ENCODE results near the gene CHD1L. TPM values are rescaled to one million over a fixed set of nuclear protein-coding genes. Genes with fewer than 3 reads are reported as not detected.
"Not testable (repeated sequence)": the region's sequence is repeated elsewhere in the genome, so short reads cannot be mapped to it uniquely, and the experiment has no call there.

Gene CHD1L
- 26.0 and 43.6 TPM in 2 replicates for total RNA-seq

DNA sequence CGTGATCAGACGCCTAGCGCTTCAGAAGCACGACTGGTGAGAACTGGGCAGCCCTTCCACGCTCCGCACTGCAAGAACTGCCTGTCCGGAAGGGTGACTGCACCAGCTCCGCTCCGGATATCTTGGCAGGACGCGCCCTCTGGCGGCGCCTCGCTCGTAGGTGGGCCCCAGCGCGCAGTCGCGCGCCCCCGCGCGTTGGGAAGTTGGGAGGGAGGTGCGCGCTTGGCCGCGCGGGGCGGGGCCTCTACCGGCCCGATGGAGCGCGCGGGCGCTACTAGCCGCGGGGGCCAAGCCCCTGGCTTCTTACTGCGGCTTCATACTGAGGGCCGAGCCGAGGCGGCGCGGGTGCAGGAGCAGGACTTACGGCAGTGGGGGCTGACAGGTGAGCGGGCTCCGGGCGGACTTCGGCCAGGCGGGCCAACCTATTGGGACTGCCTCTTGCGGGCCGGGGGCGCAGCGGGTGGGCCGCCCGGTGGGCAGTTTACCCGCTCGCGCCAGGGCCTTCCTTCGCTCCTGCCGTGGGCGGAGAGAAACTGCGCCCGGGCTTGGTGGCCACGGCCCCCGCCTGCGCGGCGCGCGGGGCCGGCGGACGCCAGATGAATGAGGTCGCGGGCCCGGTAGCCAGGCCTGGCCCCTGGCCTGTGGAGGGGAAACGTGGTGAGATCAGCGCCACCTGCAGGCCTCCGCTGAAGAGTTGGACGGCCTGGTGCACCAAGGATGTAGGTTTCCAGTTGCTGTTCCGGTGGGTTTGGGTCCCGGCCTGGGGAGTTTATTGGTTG, at the start of gene CHD1L:
CHD1L (plus strand) TSS at position 236 of the 779 bp plus-strand sequence; CDS start at position 256, 20 bp downstream.
- DNase-seq: peak; percentile 98

DNA sequence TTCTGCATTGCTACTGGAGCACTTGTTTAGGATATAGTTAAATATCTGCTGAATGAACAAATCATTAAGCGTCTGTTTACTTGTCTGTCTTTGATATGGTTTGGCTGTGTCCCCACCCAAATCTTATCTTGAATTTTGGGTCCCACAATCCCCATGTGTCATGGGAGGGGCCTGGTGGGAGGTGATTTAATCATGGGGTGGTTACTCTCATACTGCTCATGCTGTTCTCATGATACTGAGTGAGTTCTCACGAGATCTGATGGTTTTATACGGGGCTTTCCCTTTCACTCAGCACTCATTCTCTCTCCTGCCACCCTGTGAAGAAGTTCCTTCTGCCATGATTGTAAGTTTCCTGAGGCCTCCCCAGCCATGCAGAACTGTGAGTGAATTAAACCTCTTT, 45.2 kb upstream of the CHD1L start:
- DNase-seq: not testable (repeated sequence)

DNA sequence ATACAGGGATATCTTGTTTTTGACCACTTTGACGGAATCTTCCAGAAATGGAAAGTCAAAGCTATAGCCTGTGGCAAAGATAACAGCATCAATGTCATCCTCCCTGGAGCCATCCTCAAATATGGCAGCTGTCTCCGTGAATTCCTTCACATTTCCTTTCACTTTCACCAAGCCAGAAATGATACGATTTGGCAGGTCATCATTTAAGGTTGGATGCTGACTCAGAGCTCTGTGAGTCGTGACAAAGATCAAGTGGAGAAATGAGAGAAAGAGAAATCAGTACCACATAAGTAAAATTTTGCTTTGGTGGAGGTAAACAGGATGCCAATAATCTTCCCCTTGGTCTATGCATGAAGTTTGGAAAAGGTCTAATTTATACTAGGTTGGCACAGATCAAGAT, 41.2 kb upstream of the CHD1L start:
- no peak for DNase-seq

DNA sequence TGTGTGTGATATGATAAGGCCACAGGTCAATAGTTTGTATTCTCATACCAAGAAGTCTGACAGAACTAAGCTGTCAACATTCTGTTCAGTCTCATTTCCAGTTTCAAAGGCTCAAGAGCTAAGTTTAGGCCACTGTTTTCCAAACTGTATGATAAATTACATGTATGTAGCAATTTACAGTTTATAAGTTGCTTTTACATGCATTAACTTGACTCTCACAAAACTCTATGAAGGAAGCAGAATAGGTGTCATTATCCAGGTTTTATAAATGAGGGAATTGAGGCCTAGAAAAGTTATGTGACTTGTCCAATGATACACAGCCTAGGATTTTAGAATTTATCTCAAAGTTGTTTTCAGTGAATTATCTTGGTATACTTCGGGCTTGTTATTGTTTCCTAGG, 40.7 kb upstream of the CHD1L start:
- no peak for DNase-seq

DNA sequence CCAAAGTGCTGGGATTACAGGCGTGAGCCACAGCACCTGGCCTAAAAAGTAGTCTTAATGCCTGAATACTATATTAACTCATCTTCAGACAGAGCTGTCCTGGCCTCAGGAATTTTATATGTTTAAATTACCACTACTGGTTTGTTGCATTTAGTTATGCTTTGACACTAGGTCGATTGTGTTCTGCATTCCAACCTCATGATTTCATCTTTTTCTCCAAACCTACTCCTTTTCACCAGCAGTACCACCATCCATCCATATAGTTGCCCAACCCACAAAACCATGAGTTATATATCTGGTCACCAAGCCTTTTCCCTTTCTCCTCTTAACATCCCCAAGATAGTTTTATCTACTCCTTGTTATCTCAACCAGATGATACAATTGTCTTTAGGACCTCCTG, 39.9 kb upstream of the CHD1L start:
- no peak for DNase-seq

DNA sequence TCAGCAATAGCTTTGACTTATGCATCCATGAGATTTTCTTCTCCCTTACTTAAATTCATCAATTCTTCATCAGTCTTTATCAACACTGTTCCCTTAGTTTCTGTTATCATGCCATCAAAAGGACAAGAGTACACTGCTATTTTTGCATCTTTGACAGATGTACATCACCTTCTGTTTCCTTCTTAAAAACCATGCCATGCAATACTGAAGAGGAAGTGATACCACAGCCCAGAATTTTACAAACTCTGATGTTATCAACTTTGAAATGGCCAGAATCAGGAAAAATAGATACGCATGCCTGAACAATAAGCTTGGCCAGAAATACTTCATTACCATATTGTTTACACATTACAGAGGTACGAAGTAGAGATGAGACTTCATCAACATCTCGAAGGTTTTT, 38.4 kb upstream of the CHD1L start:
- DNase-seq: no peak

DNA sequence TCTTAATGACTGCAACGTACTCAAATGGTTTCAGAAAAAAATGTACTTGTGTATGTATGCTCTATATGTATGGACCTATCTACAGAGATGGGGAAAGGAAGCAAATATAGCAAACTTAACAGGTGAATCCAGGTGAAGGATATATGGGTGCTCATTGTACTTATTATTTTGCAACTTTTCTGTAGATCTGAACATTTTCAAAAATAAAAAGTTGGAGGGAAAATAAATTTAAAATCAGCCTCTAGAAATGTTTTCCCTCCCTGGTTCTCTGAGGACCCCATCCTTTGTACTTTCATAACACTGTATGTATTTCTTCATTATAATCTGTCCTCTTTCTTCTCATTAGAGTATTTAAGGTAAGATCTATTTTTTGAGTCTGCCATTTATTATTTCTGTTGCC, 35.3 kb upstream of the CHD1L start:
- DNase-seq: no peak

DNA sequence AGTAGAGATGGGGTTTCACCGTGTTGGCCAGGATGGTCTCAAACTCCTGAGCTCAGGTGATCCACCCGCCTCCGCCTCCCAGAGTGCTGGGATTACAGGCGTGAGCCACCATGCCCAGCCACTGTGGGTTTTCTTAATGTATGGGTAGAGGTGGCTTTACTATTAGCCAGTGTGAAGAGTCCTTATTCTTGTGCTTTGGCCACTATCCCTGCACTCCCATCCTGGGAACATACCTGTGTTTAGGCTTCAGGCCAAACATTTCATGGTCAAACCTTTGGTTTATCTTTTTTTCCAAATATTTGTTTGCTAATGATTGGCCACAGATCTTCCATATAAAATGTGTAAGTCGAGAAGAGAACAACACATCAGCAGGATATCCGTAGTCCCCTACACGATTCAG, 33.9 kb upstream of the CHD1L start:
- DNase-seq: no peak

DNA sequence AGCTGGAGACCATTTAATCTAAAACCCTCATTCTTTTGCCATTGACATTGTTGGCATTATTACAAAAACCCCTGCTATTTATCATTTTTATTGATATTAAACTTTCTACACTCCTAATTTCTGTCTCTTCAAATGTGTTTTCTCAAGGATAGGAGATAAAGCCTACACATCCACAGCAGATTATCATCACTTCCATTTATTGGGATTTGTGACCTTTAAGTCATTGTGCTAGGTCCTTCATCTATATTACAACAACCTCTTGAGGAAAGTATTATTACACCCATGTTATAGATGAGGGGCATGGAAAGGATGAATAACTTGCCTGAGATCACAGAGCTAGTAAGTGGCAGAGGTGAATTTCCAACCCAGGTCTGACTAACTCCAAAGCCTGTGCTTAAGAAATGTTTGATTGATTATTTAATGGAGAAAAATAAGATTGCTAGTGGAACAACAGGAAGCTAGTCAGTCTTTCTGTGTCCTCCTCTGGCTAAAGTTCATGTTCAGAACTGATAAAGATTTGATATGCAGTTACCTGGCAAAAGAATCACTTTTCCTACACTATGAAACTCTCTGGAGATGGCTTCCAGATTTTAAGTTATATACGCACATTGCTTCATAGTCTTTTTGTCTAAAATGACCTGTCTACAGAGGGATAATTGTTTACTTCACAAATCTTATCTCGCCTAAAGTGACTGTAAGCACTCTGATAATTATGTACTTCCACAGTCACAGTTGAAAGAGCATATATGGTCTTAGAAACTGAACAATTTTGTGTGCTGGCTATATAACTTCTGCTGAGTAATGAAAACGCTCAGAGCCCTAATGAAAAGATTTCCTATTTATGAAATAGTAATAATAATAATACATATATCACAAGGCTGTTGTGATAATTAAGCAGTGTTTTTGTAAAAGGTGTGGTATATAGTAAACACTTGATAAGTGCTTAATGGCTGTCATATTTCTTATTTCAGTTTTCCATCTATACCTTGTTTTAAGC, 32.4 kb upstream of the CHD1L start:
- DNase-seq: no peak

DNA sequence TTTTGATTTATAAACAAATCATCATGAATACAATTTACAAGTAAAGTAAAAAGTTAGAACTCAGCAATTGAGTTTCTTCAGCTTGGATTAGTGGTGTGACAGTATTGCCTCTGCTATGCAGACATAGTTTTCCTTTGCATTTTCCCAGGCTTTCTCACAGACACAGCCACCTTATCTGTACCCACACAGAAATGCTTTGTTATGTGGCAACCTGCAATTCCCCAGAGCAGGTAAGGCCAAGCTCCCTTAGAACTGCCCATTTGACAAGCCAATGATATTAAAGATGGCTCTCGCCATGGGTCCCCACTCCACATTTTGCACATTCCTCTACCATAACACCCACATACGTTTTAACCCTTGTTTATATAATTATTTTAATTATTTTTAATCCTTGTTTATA, 31.5 kb upstream of the CHD1L start:
- DNase-seq: no peak

DNA sequence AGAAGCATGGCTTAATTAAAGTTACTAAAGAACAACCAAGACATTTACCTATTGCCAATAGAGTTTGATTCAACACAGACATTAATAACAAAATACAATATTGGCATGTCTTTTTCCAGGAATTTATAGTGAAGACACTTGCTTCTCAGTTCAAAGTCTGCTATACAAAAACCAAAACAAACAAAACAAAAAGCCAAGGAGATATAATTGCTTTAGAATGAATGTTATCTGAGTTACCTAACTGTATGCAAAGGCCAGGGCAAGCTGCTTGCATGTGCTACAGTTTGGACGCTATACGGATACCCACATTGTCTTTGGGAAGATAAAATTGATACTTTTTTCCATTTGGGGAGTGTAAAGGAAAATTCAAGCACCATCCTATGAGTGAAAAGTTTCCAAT, 30.9 kb upstream of the CHD1L start:
- DNase-seq: no peak

DNA sequence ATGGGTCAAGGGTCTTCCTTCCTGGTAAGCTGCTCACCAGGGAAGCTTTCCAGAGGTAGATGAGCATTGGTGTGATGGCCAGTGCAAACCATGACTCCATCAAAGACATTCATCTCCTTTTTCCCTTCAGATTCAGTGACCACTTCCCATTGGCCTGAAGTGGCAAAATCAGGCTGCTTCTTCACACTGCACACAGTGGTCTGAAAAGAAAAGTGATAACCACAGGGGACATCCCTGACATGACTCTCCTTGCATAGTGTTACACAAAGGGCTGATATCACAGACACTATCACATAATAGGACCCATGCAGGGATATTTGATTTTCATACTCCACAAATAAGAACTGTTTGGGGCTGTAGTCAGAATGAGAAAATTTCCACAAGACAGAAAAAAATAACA, 29.2 kb upstream of the CHD1L start:
- DNase-seq: no peak

DNA sequence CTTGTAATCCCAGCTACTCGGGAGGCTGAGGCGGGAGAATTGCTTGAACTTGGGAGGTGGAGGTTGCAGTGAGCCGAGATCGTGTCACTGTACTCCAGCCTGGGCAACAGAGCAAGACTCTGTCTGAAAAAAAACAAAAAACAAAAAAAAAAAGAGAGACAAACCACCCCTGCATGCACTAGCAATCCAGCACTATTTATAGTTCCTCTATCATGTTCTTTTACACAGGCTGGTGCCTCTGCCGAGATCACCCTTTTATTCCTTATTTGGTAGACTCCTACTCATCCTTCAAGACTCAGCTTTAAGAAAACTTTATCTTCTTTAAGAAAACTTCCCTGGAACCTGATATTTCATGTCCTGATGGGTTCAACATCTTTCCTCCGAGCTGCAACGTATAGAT, 28.2 kb upstream of the CHD1L start:
- no peak for DNase-seq

DNA sequence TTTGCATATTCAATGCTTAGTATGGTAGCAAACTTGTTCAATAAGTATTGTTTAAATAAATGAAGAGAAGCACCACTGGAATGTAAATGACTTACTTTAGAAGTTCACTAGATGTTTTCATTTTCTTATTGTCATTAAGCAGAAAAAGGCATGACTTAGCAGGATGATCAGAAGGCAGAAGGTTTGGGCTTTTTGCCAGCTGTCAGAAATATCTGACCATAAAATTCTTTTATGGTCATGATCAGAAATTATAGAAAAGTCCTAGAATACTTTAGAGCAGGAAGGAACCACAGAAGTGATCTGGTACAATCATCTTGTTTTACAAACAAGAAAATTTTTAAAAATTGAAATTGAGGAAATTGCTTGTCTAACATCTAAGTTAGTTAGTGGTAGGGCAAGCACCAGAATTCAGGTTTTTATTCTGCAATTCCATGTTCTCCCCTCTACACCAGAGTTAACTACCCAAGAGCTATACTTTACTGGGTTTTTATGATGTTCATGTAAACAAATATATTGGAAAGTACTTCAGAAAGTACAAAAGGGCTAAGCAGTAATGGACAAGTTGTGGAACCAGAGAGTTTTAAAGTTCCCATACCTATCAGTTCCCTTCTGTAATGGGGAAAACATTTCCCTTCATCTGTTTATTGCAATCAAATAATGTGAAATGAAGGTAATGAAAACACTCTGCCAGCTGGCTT, 27.5 kb upstream of the CHD1L start:
- DNase-seq: no peak

DNA sequence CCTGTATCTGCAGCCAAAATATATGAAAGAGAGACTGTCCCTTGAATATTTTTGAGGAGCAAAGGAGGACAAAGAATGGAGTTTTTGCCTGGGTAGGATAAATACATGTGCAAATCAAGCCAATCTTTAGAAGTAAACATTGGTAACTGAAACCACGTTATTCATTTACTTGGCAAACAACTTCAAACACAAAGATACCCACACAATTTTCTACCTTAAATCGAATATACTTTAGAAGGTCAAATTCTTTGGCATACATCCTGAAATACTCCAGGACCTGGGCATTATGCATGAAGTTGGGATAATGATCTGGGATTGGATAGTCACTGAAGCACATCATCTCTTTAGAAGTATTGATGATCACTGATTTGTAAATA, 27.0 kb upstream of the CHD1L start:
- no peak for DNase-seq

DNA sequence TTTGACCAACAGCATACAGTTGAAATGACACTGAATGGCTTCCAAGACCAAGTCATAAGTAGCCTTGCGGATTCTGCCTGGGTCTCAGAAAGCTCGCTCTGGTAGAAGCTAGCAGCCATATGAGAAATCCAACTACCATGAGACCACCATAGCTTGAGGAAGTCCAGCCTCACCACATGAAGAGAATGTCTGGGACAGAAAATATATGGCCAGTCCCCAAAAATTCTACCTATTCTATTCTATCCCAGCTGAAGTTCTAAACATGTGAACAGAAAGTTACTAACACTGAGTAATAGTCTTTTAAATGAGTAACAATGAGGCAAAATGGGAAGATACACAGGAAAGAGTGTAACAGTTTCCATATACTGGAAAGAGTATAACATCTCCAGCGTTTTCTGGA, 26.4 kb upstream of the CHD1L start:
- no peak for DNase-seq

DNA sequence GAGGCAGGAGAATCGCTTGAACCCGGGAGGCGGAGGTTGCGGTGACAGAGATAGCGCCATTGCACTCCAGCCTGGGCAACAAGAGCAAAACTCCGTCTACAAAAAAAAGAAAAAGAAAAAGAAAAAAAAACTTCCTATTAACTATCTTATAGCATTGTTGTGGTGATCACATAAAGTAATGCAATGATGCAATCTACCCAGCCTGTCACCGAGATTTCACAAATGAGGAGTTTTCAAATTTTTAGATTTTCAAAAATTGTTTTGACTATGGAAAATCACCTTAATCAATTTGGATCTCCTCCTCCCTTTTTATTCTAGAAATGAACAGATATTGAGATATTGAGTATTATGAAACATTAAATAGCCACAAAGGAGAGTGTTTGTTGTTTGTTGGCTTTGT, 25.3 kb upstream of the CHD1L start:
- no peak for DNase-seq

DNA sequence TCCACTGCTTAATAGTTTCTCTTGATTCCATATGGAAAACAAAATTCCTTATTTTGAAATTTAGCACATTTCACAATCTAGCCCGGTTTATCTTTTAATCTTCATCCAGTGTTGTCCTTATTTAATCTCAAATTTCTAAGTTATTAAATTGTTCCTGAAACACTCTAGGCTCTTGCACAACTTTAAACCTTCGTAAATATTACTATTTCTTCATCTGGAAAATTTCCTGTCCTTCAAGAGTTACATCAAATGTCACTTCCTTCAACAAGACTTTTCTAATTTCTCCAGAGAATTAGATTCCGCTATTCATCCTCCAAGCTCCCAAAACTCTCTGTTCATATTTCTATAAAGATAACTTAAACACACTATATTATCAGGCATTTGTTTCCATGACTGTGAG, 23.9 kb upstream of the CHD1L start:
- DNase-seq: no peak

DNA sequence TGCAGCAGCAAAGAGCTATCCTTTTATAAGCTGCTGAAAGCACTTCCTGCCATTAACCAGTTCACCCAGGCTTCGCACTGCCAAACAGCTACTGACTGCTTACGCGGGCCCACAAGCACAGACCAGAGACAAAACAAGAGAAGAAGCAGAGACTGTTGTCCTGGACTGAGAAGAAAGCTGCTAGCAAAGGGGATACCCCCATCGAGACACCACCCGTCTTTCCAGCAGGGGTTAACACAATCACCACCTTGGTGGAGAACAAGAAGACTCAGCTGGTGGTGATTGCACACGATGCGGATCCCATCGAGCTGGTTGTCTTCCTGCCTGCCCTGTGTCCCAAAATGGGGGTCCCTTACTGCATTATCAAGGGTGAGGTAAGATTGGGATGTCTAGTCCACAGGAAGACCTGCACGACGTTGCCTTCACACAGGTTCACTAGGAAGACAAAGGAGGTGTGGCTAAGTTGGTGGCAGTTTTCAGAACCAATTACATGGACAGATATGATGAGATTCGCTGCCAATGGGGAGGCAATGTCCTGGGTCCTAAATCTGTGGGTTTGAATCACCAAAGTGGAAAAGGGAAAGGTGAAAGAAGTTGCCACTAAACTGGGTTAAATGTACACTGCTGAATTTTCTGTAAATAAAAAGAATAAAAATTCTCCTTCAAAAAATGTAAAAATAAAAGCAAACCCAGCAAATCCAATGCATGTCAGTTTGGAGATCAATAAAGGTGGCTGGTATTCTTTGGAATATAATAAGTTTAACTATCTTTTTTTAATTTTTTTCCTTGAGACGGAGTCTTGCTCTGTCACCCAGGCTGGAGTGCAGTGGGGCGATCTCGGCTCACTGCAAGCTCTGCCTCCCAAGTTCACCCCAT, 18.5 kb upstream of the CHD1L start:
- no peak for DNase-seq

DNA sequence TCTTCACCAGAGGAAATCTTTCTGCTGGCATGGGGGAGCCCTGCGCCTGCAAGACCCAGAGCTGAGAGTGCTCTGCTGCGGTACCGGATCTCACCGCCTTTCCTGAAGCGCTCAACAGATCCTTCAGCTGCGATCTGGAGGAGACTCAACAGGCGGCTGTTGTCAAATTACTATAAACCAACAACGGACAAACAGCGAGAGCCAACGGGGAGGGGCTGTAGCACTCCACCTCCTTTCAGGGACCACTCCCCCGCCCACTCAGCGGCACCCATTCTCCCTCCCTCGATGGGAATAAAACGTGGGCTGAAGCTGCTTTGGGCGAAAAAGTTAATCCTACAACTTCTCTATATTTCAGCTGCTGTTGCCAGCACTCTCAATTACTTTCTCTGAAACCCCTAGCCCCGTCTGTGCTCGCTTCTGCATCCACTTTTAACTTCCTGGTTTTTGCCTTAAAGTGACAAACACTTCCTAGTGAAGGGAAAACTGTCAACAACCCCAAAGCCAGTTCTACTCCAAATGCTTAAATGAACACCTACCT, 17.2 kb upstream of the CHD1L start, which contains the start of gene FMO5:
FMO5 (minus strand) TSS at position 147 of the 538 bp plus-strand sequence. CDS start 310 bp downstream, outside the sequence.
- peak; percentile 56 for DNase-seq

DNA sequence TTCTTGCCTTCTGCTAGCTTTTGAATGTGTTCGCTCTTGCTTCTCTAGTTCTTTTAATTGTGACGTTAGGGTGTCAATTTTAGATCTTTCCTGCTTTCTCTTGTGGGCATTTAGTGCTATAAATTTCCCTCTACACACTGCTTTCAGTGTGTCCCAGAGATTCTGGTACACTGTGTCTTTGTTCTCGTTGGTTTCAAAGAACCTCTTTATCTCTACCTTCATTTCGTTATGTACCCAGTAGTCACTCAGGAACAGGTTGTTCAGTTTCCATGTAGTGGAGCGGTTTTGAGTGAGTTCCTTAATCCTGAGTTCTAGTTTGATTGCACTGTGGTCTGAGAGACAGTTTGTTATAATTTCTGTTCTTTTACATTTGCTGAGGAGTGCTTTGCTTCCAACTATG, 11.5 kb upstream of the CHD1L start:
- not testable (repeated sequence) for DNase-seq

DNA sequence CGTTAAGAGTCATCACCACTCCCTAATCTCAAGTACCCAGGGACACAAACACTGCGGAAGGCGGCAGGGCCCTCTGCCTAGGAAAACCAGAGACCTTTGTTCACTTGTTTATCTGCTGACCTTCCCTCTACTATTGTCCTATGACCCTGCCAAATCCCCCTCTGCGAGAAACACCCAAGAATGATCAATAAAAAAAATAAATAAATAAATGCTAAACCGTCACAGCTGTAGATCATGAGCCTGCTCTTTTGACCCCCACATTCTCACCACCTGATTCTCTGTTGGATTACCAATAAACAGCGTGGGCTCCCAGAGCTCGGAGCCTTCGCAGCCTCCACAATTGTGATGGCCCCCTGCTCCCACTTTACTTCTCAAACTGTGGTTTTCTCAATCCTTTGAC, 8.6 kb upstream of the CHD1L start:
- DNase-seq: not testable (repeated sequence)

Measured in dermis blood vessel endothelial cell (primary cell).